Activated naive CD4-positive, alpha-beta T cell treated with anti-CD3 and anti-CD28 coated beads, Interleukin-2, amount 10 ng/mL, durations not matched to agents 7 days and 5 days (primary cell): Measurements from ENCODE around the gene ZNF91.
"Not testable (repeated sequence)": the region's sequence is repeated elsewhere in the genome, so short reads cannot be mapped to it uniquely, and the experiment has no call there.

Experiments used
- CTCF ChIA-PET: fragments of 350-600 bp; sonication (Branson Sonifier 250); formaldehyde crosslinking; loops from one replicate; lab custom pipeline; 2021; ENCODE audit warnings: antibody characterized with exemption; lab: Charles Lee
- DNase-seq: peaks from one replicate; pipeline ENCODE4 v3.0.0-alpha.2; 2020
- H3K27ac Mint-ChIP-seq: one replicate; pipeline ENCODE4 v1.8.0; 2021; ENCODE audit warnings: mild to moderate bottlenecking, moderate library complexity, mixed read lengths
- H3K27me3 Mint-ChIP-seq: one replicate; pipeline ENCODE4 v1.8.0; 2021; ENCODE audit warnings: mild to moderate bottlenecking, mixed read lengths
- H3K36me3 Mint-ChIP-seq: one replicate; pipeline ENCODE4 v1.8.0; 2021; ENCODE audit warnings: mixed read lengths
- H3K4me1 Mint-ChIP-seq: one replicate; pipeline ENCODE4 v1.8.0; 2021; ENCODE audit warnings: mixed read lengths
- H3K4me3 Mint-ChIP-seq: one replicate; pipeline ENCODE4 v1.8.0; 2021; ENCODE audit warnings: mild to moderate bottlenecking, moderate library complexity, mixed read lengths
- H3K9me3 Mint-ChIP-seq: one replicate; pipeline ENCODE4 v1.8.0; 2021; ENCODE audit warnings: mixed read lengths

The ZNF91 gene

GRCh38 chr19:23406721-23407120, 11.4 kb upstream of the ZNF91 start:
- Mint-ChIP-seq H3K4me3 (no peak overlapping the region), H3K36me3 (peaks cover 1% of the 10 kb centered on the region), H3K27ac (no peak overlapping the region), H3K4me1 (no peaks in the 10 kb centered on the region), H3K27me3 (no peaks in the 10 kb centered on the region), H3K9me3 (peaks cover 40% of the 10 kb centered on the region)
- CTCF ChIA-PET = no interaction called here
- no peak for DNase-seq

DNA sequence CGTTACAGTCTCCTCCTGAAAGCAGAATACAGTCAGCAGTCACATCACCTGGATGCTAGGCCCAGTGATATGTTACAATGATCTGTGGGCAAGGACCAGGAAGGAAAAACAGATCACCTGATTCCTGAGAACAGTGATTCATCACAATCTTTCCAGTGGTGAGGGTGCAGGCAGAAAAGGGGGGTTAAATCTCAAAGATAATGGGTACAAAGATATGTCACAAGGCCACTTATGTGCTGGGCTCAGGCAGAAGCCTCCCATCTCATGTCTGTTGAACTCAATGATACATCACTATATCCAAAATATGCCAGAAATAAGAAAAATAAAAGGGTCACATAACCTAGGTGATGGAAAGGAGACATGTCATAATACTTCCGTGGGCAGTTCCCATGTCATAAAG, 10.8 kb upstream of the ZNF91 start:
- Mint-ChIP-seq H3K4me3 (no peak overlapping the region), H3K4me1 (no peaks in the 10 kb centered on the region), H3K9me3 (peaks cover 40% of the 10 kb centered on the region), H3K27ac (no peak overlapping the region), H3K36me3 (peaks cover 1% of the 10 kb centered on the region), H3K27me3 (no peaks in the 10 kb centered on the region)
- no peak for DNase-seq
- CTCF ChIA-PET = no interaction called here

DNA sequence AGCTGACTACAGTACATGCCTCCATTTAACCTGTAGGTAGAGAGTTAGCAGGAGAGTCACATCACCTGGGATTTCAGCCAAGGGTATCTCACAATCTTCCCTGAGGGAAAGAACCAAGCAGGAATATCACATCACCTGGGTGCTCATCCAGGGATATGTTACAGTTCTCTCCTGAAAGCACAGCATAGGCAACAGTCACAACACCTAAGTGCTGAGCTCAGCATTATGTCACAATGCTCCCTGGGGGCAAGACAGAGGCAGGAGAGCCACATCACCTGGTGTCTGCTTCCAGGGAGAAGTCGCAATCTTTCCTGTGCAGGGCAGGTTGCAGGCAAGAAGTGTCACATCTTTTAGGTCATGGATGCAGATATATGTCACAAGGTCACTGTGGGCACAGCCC, 9.4 kb upstream of the ZNF91 start:
- Mint-ChIP-seq H3K9me3 (peaks cover 49% of the 10 kb centered on the region), H3K27ac (no peak overlapping the region), H3K4me1 (no peaks in the 10 kb centered on the region), H3K36me3 (peaks cover 1% of the 10 kb centered on the region), H3K4me3 (no peak overlapping the region), H3K27me3 (no peaks in the 10 kb centered on the region)
- DNase-seq = no peak
- CTCF ChIA-PET = no interaction called here

GRCh38 chr19:23403581-23404324, 8.5 kb upstream of the ZNF91 start:
- H3K27me3 Mint-ChIP-seq = no peaks in the 10 kb centered on the region
- peaks cover 1% of the 10 kb centered on the region for H3K36me3 Mint-ChIP-seq
- no peak overlapping the region for H3K4me3 Mint-ChIP-seq
- CTCF ChIA-PET = no interaction called here
- H3K9me3 Mint-ChIP-seq = peaks cover 55% of the 10 kb centered on the region
- DNase-seq = no peak
- H3K27ac Mint-ChIP-seq = no peak overlapping the region
- H3K4me1 Mint-ChIP-seq = no peaks in the 10 kb centered on the region

GRCh38 chr19:23403052-23403451, 7.8 kb upstream of the ZNF91 start:
- CTCF ChIA-PET = no interaction called here
- H3K27ac Mint-ChIP-seq = no peak overlapping the region
- no peak overlapping the region for H3K4me3 Mint-ChIP-seq
- H3K9me3 Mint-ChIP-seq = peaks cover 56% of the 10 kb centered on the region
- H3K36me3 Mint-ChIP-seq = no peaks in the 10 kb centered on the region
- DNase-seq = no peak
- no peaks in the 10 kb centered on the region for H3K27me3 Mint-ChIP-seq
- H3K4me1 Mint-ChIP-seq = no peaks in the 10 kb centered on the region

GRCh38 chr19:23402388-23402787, 7.1 kb upstream of the ZNF91 start:
- no peak for DNase-seq
- Mint-ChIP-seq H3K27ac (no peak overlapping the region), H3K4me1 (no peaks in the 10 kb centered on the region), H3K9me3 (peaks cover 52% of the 10 kb centered on the region), H3K36me3 (peaks cover 1% of the 10 kb centered on the region), H3K27me3 (no peaks in the 10 kb centered on the region), H3K4me3 (no peak overlapping the region)
- CTCF ChIA-PET = no interaction called here

DNA sequence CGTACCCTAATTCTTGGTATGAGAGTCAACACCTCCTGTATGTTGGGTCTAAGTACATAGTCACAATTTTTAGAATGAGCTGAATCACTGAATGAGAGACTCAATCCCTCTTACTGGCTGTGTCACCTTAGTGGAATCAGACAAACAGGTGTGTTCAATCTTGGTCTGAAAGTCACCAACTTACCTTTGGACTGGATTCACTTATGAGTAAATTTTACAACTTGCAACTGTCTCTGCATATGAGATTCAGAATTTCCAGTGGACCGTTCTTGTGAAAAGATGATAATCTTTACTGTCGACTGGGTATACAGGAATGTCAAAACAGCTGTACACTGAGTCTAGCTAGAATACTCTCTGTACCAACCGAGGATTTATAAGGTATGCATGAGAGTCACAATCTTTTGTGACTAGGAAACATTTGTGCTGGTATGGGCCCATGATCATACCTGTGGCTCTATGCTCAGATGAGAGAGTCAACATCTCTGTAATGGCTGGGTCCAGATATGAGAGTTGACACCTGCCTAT, 5.9 kb upstream of the ZNF91 start:
- peaks cover 45% of the 10 kb centered on the region for H3K9me3 Mint-ChIP-seq
- CTCF ChIA-PET = no interaction called here
- DNase-seq = no peak
- H3K4me1 Mint-ChIP-seq = no peaks in the 10 kb centered on the region
- H3K27me3 Mint-ChIP-seq = no peaks in the 10 kb centered on the region
- no peak overlapping the region for H3K27ac Mint-ChIP-seq
- peaks cover 3% of the 10 kb centered on the region for H3K36me3 Mint-ChIP-seq
- no peak overlapping the region for H3K4me3 Mint-ChIP-seq

DNA sequence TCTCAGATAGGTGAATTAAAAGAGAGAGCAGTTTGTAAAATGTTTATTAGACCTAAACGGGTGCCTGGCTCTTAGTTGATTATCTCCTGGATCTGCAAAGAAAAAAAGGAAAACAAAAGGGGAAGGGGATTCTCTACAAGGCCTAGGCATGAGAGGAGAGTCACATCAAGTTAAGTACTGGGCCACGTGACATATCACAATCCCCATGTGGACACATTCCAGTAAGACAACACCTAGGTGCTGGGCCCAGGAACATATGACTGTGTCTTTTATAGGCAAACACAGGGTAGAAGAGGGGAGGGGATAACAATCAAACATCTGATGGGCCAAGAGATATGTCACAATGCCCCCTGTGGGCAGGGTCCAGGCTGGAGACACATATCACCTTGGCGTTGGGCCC, 4.2 kb upstream of the ZNF91 start:
- CTCF ChIA-PET = no interaction called here

DNA sequence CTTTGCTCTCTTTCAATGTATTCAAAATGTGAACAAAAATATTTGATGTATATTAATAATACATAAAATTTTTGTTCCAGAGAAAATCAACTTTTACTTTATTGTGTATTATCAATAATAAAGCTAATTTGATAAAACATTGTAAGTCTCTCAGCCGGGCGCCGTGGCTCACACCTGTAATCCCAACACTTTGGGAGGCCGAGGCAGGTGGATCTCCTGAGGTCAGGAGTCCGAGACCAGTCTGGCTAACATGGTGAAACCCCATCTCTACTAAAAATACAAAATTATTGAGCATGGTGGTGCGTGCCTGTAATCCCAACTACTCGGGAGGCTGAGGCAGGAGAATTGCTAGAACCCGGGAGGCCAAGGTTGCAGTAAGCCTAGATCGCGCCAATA, 449 bp upstream of the ZNF91 start:
- Mint-ChIP-seq H3K27ac (peak overlapping the region; percentile 98), H3K4me1 (peaks cover 13% of the 10 kb centered on the region), H3K9me3 (peaks cover 41% of the 10 kb centered on the region), H3K4me3 (peak overlapping the region; percentile 90), H3K36me3 (peaks cover 42% of the 10 kb centered on the region)
- not testable (repeated sequence) for DNase-seq, H3K27me3 Mint-ChIP-seq
- CTCF ChIA-PET = interaction anchor here (0.9 kb wide), 1 partner anchor 291 kb away, joined by 3 read pairs; the partner anchor contains the start of gene ZNF675

More for the DNA sequence above, 4.2 kb upstream of the ZNF91 start:
- Mint-ChIP-seq H3K27ac (no peak overlapping the region), H3K9me3 (peaks cover 37% of the 10 kb centered on the region), H3K4me1 (peaks cover 2% of the 10 kb centered on the region), H3K4me3 (no peak overlapping the region), H3K36me3 (peaks cover 10% of the 10 kb centered on the region), H3K27me3 (no peaks in the 10 kb centered on the region)
- DNase-seq = no peak

DNA sequence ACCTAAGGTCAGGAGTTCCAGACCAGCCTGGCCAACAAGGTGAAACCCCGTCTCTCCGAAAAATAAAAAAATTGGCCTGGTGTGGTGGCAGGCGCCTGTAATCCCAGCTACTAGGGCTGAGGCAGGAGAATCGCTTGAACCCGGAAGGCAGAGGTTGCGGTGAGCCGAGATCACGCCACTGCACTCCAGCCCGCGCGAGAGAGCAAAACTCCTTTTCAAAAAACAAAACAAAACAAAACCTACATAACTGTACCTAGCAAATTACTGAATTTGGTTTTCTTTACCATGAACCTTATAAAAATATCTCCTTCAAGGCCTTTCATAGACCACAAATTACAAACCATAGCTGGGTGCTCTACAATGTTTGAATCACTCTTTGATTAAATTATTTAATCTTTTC, 760 bp downstream of the ZNF91 start:
- CTCF ChIA-PET = no interaction called here
- Mint-ChIP-seq H3K4me1 (peaks cover 13% of the 10 kb centered on the region), H3K9me3 (peaks cover 39% of the 10 kb centered on the region), H3K36me3 (peaks cover 50% of the 10 kb centered on the region), H3K4me3 (peak overlapping the region; percentile 90), H3K27ac (peak overlapping the region; percentile 98), H3K27me3 (no peaks in the 10 kb centered on the region)
- peak; percentile 70 for DNase-seq

- no peaks in the 10 kb centered on the region for H3K27me3 Mint-ChIP-seq
- H3K4me3 Mint-ChIP-seq = peak overlapping the region; percentile 90
- CTCF ChIA-PET = interaction anchor here (0.6 to 0.7 kb wide), 2 partner anchors 760 to 1893 kb away, joined by 3 read pairs; no protein-coding TSS in a partner anchor
- no peak for DNase-seq
- H3K4me1 Mint-ChIP-seq = peaks cover 13% of the 10 kb centered on the region
- peak overlapping the region; percentile 98 for H3K27ac Mint-ChIP-seq
- H3K36me3 Mint-ChIP-seq = peaks cover 64% of the 10 kb centered on the region
- peaks cover 42% of the 10 kb centered on the region for H3K9me3 Mint-ChIP-seq
Observed at GRCh38 chr19:23393121-23393520, 2.1 kb downstream of the ZNF91 start.

DNA sequence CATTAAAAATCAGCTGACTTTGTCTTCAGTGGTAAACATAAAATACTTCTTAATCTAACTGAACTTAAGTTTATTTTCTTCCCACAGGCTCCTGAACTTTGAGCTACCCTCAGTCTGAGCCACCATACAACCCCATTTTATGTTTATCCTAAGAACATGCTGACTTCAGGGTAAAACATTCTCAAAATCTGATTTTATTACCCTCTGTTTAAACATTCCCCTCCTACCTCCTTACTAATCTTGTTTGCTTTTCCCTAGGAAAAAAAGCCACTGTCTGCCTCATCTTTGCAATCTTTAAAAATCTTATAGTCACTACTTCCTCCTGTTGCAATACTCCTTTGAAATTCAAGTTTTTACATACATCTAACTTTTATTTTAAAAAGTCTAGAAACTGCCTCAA, 4.0 kb downstream of the ZNF91 start:
- peaks cover 13% of the 10 kb centered on the region for H3K4me1 Mint-ChIP-seq
- peaks cover 47% of the 10 kb centered on the region for H3K9me3 Mint-ChIP-seq

GRCh38 chr19:23385404-23385803, 9.9 kb downstream of the ZNF91 start:
- no peak overlapping the region for H3K4me3 Mint-ChIP-seq
- CTCF ChIA-PET = no interaction called here
- peaks cover 65% of the 10 kb centered on the region for H3K9me3 Mint-ChIP-seq
- peaks cover 87% of the 10 kb centered on the region for H3K36me3 Mint-ChIP-seq
- no peak for DNase-seq
- peaks cover 2% of the 10 kb centered on the region for H3K4me1 Mint-ChIP-seq
- H3K27me3 Mint-ChIP-seq = no peaks in the 10 kb centered on the region
- H3K27ac Mint-ChIP-seq = no peak overlapping the region

More for the DNA sequence above, 4.0 kb downstream of the ZNF91 start:
- CTCF ChIA-PET = no interaction called here
- H3K27ac Mint-ChIP-seq = no peak overlapping the region
- H3K36me3 Mint-ChIP-seq = peaks cover 79% of the 10 kb centered on the region
- H3K27me3 Mint-ChIP-seq = no peaks in the 10 kb centered on the region
- DNase-seq = no peak
- no peak overlapping the region for H3K4me3 Mint-ChIP-seq

GRCh38 chr19:23384858-23385257, 10.4 kb downstream of the ZNF91 start:
- H3K4me1 Mint-ChIP-seq = peaks cover 2% of the 10 kb centered on the region
- peaks cover 63% of the 10 kb centered on the region for H3K9me3 Mint-ChIP-seq
- no peak for DNase-seq
- H3K36me3 Mint-ChIP-seq = peaks cover 88% of the 10 kb centered on the region
- CTCF ChIA-PET = no interaction called here
- no peak overlapping the region for H3K4me3 Mint-ChIP-seq
- no peak overlapping the region for H3K27ac Mint-ChIP-seq
- H3K27me3 Mint-ChIP-seq = no peaks in the 10 kb centered on the region

- CTCF ChIA-PET = no interaction called here
- no peak overlapping the region for H3K27ac Mint-ChIP-seq
- peaks cover 62% of the 10 kb centered on the region for H3K9me3 Mint-ChIP-seq
- peaks cover 88% of the 10 kb centered on the region for H3K36me3 Mint-ChIP-seq
- H3K4me3 Mint-ChIP-seq = no peak overlapping the region
- no peaks in the 10 kb centered on the region for H3K27me3 Mint-ChIP-seq
- DNase-seq = no peak
- H3K4me1 Mint-ChIP-seq = peaks cover 2% of the 10 kb centered on the region
Observed at GRCh38 chr19:23384166-23384565, 11.1 kb downstream of the ZNF91 start.
